Caco-2 (cell line): Measurements from ENCODE around the gene FSTL3. TPM values are rescaled to one million over a fixed set of nuclear protein-coding genes. Genes with fewer than 3 reads are reported as not detected.

Experiments used
- BruUV-seq: library from RNA; stranded (reverse); fragments of 400-500 nt; replicated peaks from 2 replicates; lab custom pipeline; 2021; lab: Mats Ljungman, UMichigan
- CTCF ChIA-PET: fragments of 300-600 bp; sonication (Branson Sonifier 250); formaldehyde crosslinking; loops from one replicate; lab custom pipeline; 2022; ENCODE audit warnings: antibody characterized with exemption; lab: Charles Lee
- POLR2A ChIA-PET: fragments of 300-600 bp; sonication (Branson Sonifier 250); formaldehyde crosslinking; loops from one replicate; lab custom pipeline; 2022; ENCODE audit warnings: antibody characterized with exemption; lab: Charles Lee
- DNase-seq, 2 experiments: peaks; one replicate each; pipeline versions ENCODE4 v3.0.0 to v3.0.0-alpha.2; 2020 to 2022
- H3K27me3 ChIP-seq: replicated peaks from 2 replicates; pipeline ENCODE4 v1.6.0; 2011; ENCODE audit warnings: low read length; ENCODE audit not compliant: control insufficient read depth, insufficient read depth
- H3K36me3 ChIP-seq: 2 replicates; pipeline ENCODE4 v1.5.1; 2011; ENCODE audit warnings: low read length; ENCODE audit not compliant: control insufficient read depth, insufficient read depth
- H3K4me1 ChIP-seq: fragments of 250-450 bp; sonication (Bioruptor Pico); 2 replicates; pipeline ENCODE4 v1.5.1; 2020; ENCODE audit warnings: mild to moderate bottlenecking
- H3K4me3 ChIP-seq: 2 replicates; pipeline ENCODE4 v1.5.1; 2011; ENCODE audit warnings: low read depth, mild to moderate bottlenecking, control low read depth, low read length
- H3K9me3 ChIP-seq: fragments of 250-450 bp; sonication (Bioruptor Pico); 2 replicates; pipeline ENCODE4 v1.5.1; 2020; ENCODE audit warnings: mild to moderate bottlenecking, moderate library complexity
- H3K27ac Mint-ChIP-seq: one replicate; pipeline ENCODE4 v1.8.0; 2022; ENCODE audit warnings: mixed read lengths; ENCODE audit not compliant: unreplicated experiment
- H3K27me3 Mint-ChIP-seq: one replicate; pipeline ENCODE4 v1.8.0; 2022; ENCODE audit warnings: mixed read lengths; ENCODE audit not compliant: insufficient read depth, unreplicated experiment
- H3K36me3 Mint-ChIP-seq: one replicate; pipeline ENCODE4 v1.8.0; 2022; ENCODE audit warnings: mild to moderate bottlenecking, mixed read lengths; ENCODE audit not compliant: insufficient read depth, unreplicated experiment
- H3K4me1 Mint-ChIP-seq: one replicate; pipeline ENCODE4 v1.8.0; 2022; ENCODE audit warnings: low read depth, mixed read lengths; ENCODE audit not compliant: unreplicated experiment
- H3K4me3 Mint-ChIP-seq: one replicate; pipeline ENCODE4 v1.8.0; 2022; ENCODE audit warnings: mild to moderate bottlenecking, moderate library complexity, mixed read lengths; ENCODE audit not compliant: unreplicated experiment
- H3K9me3 Mint-ChIP-seq: one replicate; pipeline ENCODE4 v1.8.0; 2022; ENCODE audit warnings: mixed read lengths; ENCODE audit not compliant: unreplicated experiment
- CTCF ChIP-seq, 2 experiments: fragments of 200-600 bp in 1 of 2; IDR thresholded peaks; 1 replicate in 1 of 2; 2 replicates in 1 of 2; pipeline versions ENCODE4 v1.5.1 to v1.8.0; 2011 to 2022; ENCODE audit warnings: antibody characterized with exemption in 1 of 2, control low read depth in 1 of 2, inconsistent platforms in 1 of 2, low read depth in 1 of 2, low read length in 1 of 2, mild to moderate bottlenecking in 1 of 2, moderate library complexity in 1 of 2; ENCODE audit not compliant: insufficient read depth in 1 of 2, severe bottlenecking in 1 of 2, unreplicated experiment in 1 of 2
- intact Hi-C: fragments of 100-400 bp; cut with micrococcal nuclease; formaldehyde crosslinking; loops from one replicate; pipeline ENCODE4 v1.10.0; 2022; ENCODE audit not compliant: unreplicated experiment
- total RNA-seq: library from RNA; stranded (reverse); gene quantifications from 2 replicates; pipeline ENCODE4 v1.2.3, GENCODE V29; 2022

Gene FSTL3
- total RNA-seq, 1 experiment from 2014 or later = 26.3 TPM

GRCh38 chr19:680287-681028, 4.3 kb downstream of the FSTL3 start:
- Mint-ChIP-seq H3K9me3 (no peaks in the 10 kb centered on the region), H3K4me3 (peak overlapping the region; percentile 75), H3K27ac (peak overlapping the region; percentile 82), H3K4me1 (peaks cover 1% of the 10 kb centered on the region), H3K36me3 (peaks cover 33% of the 10 kb centered on the region), H3K27me3 (no peaks in the 10 kb centered on the region)
- no peaks in the 10 kb centered on the region for H3K27me3 ChIP-seq
- H3K9me3 ChIP-seq = no peaks in the 10 kb centered on the region
- H3K4me1 ChIP-seq = peaks cover 11% of the 10 kb centered on the region
- ChIA-PET CTCF (interaction anchor here (0.5 to 1.6 kb wide), 4 partner anchors 9 to 73 kb away, joined by 3 to 11 read pairs (median 4); no protein-coding TSS in a partner anchor), POLR2A (interaction anchor here (0.5 to 1.5 kb wide), 4 partner anchors 12 to 102 kb away, joined by 3 to 6 read pairs (median 4); no protein-coding TSS in a partner anchor)
- peak; percentile 98 to 99 for DNase-seq
- TF ChIP-seq CTCF (IDR thresholded peaks at IDR 0.05; ENCODE audit: insufficient read depth in 1 of 2, low read depth in 1 of 2, low read length in 1 of 2, severe bottlenecking in 1 of 2, unreplicated experiment in 1 of 2) = peak; percentile 23 to 45
- peak overlapping the region; percentile 61 for H3K4me3 ChIP-seq
- BruUV-seq = no TSS peak
- H3K36me3 ChIP-seq = no peaks in the 10 kb centered on the region; the same call in 1 of the 2 replicates
- intact Hi-C loops = loop anchor here (1.0 to 2.0 kb wide), 2 partner anchors 18 to 72 kb away; partner anchors contain the start of gene RNF126

DNA sequence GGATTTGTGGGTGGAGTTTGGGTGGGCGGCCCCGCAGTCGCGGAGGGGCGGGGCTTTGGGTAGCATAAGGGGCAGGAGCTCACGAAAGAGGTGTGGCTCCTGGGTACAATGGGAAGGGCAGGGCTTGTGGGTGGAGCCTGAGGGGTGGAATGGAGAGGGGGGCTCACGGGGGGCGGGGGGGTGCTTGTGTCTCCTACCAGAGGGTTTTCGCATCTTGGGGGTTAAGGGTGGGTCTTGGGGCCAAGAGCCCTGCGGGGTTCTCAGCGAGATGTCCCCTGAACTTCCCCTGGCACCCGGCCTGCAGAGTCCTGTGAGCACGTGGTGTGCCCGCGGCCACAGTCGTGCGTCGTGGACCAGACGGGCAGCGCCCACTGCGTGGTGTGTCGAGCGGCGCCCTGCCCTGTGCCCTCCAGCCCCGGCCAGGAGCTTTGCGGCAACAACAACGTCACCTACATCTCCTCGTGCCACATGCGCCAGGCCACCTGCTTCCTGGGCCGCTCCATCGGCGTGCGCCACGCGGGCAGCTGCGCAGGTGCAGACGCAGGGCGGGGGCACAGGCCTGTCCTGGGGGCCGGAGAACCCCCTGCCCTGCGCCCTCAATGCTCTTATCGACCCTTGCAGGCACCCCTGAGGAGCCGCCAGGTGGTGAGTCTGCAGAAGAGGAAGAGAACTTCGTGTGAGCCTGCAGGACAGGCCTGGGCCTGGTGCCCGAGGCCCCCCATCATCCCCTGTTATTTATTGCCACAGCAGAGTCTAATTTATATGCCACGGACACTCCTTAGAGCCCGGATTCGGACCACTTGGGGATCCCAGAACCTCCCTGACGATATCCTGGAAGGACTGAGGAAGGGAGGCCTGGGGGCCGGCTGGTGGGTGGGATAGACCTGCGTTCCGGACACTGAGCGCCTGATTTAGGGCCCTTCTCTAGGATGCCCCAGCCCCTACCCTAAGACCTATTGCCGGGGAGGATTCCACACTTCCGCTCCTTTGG, 5.1 kb downstream of the FSTL3 start:
- Histone ChIP-seq H3K4me1 (peaks cover 6% of the 10 kb centered on the region; the same call in 1 of the 2 replicates), H3K27me3 (no peaks in the 10 kb centered on the region), H3K4me3 (no peak overlapping the region), H3K9me3 (no peaks in the 10 kb centered on the region), H3K36me3 (no peaks in the 10 kb centered on the region; the same call in 1 of the 2 replicates)
- POLR2A ChIA-PET = interaction anchor here (0.8 kb wide), 1 partner anchor 12 kb away, joined by 4 read pairs; no protein-coding TSS in a partner anchor
- no peak for DNase-seq
- CTCF ChIA-PET = interaction anchor here (0.5 to 0.9 kb wide), 3 partner anchors 10 to 72 kb away, joined by 3 to 11 read pairs (median 4); no protein-coding TSS in a partner anchor
- Mint-ChIP-seq H3K27me3 (no peaks in the 10 kb centered on the region), H3K4me1 (no peaks in the 10 kb centered on the region), H3K27ac (peak overlapping the region; percentile 82), H3K4me3 (peak overlapping the region; percentile 75), H3K36me3 (peaks cover 31% of the 10 kb centered on the region), H3K9me3 (no peaks in the 10 kb centered on the region)
- BruUV-seq = no TSS peak
- no peak for TF ChIP-seq CTCF (IDR thresholded peaks at IDR 0.05; ENCODE audit: insufficient read depth in 1 of 2, low read depth in 1 of 2, low read length in 1 of 2, severe bottlenecking in 1 of 2, unreplicated experiment in 1 of 2)
- intact Hi-C loops = loop anchor here (2.0 kb wide), 1 partner anchor 19 kb away; the partner anchor contains the start of gene RNF126
